ENCODE results near the gene WDR81.

GRCh38 chr17:1676401-1676800, 48.1 kb upstream of the WDR81 start:
- no peak for TF ChIP-seq CTCF (IDR thresholded peaks at IDR 0.05; ENCODE audit: low read depth, low read length)
- TF ChIP-seq EZH2phosphoT487 (IDR thresholded peaks at IDR 0.05; ENCODE audit: low read depth), result no peak

Data from OCI-LY3 (cell line).